HEK293 (cell line): ENCODE results near the gene MAMDC2.

Experiments
- CTCF ChIA-PET: fragments of 350-600 bp; formaldehyde crosslinking; extraction: SDS; loops from one replicate; lab custom pipeline; 2021; ENCODE audit warnings: antibody characterized with exemption; lab: Yijun Ruan, JAX
- POLR2A ChIA-PET: fragments of 300-600 bp; formaldehyde crosslinking; extraction: SDS; loops from one replicate; lab custom pipeline; 2020; ENCODE audit warnings: antibody characterized with exemption, inconsistent platforms; lab: Yijun Ruan, JAX
- H3K27ac ChIP-seq: fragments of 200-500 bp; sonication (Bioruptor generic); 2 replicates; pipeline ENCODE4 v1.5.1; 2014; ENCODE audit warnings: low read depth, low read length, control low read depth, inconsistent platforms; ENCODE audit errors: extremely low read depth
- H3K36me3 ChIP-seq, 2 experiments: fragments of 200-500 bp in 1 of 2; sonication (Bioruptor generic) in 1 of 2; 1 replicate in 1 of 2; 2 replicates in 1 of 2; pipeline ENCODE4 v1.5.1; 2014 to 2017; ENCODE audit warnings: inconsistent platforms in 2 of 2, low read length in 2 of 2; ENCODE audit not compliant: control insufficient read depth in 2 of 2, insufficient read depth in 1 of 2
- H3K4me1 ChIP-seq: fragments of 200-500 bp; sonication (Bioruptor generic); 2 replicates; pipeline ENCODE4 v1.5.1; 2014; ENCODE audit warnings: mild to moderate bottlenecking, low read length, inconsistent platforms; ENCODE audit not compliant: control insufficient read depth, insufficient read depth
- H3K4me3 ChIP-seq: 2 replicates; pipeline ENCODE4 v1.5.1; 2011; ENCODE audit warnings: low read depth, mild to moderate bottlenecking, control low read depth, low read length, moderate library complexity
- H3K9me3 ChIP-seq: fragments of 200-500 bp; sonication (Bioruptor generic); 2 replicates; pipeline ENCODE4 v1.5.1; 2014; ENCODE audit warnings: low read depth, low read length, inconsistent platforms; ENCODE audit not compliant: control insufficient read depth, insufficient read depth
- CTCF ChIP-seq: fragments of 450-650 bp; formaldehyde crosslinking; IDR thresholded peaks from 2 replicates; pipeline ENCODE4 v1.5.1; 2016; ENCODE audit warnings: missing biosample characterization, missing genetic modification characterization
- HOXA7 ChIP-seq: sonication (generic); formaldehyde crosslinking; IDR thresholded peaks from 2 replicates; pipeline ENCODE4 v1.8.1; 2022; ENCODE audit warnings: missing genetic modification reagents, borderline replicate concordance
- OSR2 ChIP-seq: fragments of 450-650 bp; formaldehyde crosslinking; IDR thresholded peaks from 2 replicates; pipeline ENCODE4 v1.5.1; 2016; ENCODE audit warnings: missing biosample characterization, missing genetic modification characterization
- ZBTB6 ChIP-seq: fragments of 450-650 bp; formaldehyde crosslinking; IDR thresholded peaks from 2 replicates; pipeline ENCODE4 v1.5.1; 2017; ENCODE audit warnings: missing biosample characterization, missing genetic modification characterization
- ZNF16 ChIP-seq: fragments of 450-650 bp; formaldehyde crosslinking; IDR thresholded peaks from 2 replicates; pipeline ENCODE4 v1.5.1; 2016; ENCODE audit warnings: low read depth, missing biosample characterization, missing genetic modification characterization
- ZNF19 ChIP-seq: fragments of 450-650 bp; formaldehyde crosslinking; IDR thresholded peaks from 2 replicates; pipeline ENCODE4; 2016; ENCODE audit warnings: missing biosample characterization, missing genetic modification characterization, low read depth
- ZNF223 ChIP-seq: fragments of 450-650 bp; formaldehyde crosslinking; IDR thresholded peaks from 2 replicates; pipeline ENCODE4 v1.5.1; 2016; ENCODE audit warnings: missing biosample characterization, missing genetic modification characterization
- ZNF404 ChIP-seq: fragments of 450-650 bp; formaldehyde crosslinking; IDR thresholded peaks from 2 replicates; pipeline ENCODE4 v1.5.1; 2017; ENCODE audit warnings: missing biosample characterization, missing genetic modification characterization
- ZNF423 ChIP-seq: fragments of 450-650 bp; formaldehyde crosslinking; IDR thresholded peaks from 2 replicates; pipeline ENCODE4 v1.5.1; 2016; ENCODE audit warnings: missing biosample characterization, missing genetic modification characterization
- ZNF501 ChIP-seq: fragments of 450-650 bp; formaldehyde crosslinking; IDR thresholded peaks from 2 replicates; pipeline ENCODE4 v1.5.1; 2016; ENCODE audit warnings: missing biosample characterization, missing genetic modification characterization
- ZNF529 ChIP-seq: fragments of 450-650 bp; formaldehyde crosslinking; IDR thresholded peaks from 2 replicates; pipeline ENCODE4 v1.5.1; 2017; ENCODE audit warnings: missing genetic modification characterization, missing biosample characterization; ENCODE audit not compliant: insufficient replicate concordance
- ZNF530 ChIP-seq: fragments of 450-650 bp; formaldehyde crosslinking; IDR thresholded peaks from 2 replicates; pipeline ENCODE4 v1.5.1; 2016; ENCODE audit warnings: low read depth, missing biosample characterization, missing genetic modification characterization
- ZNF544 ChIP-seq: fragments of 450-650 bp; formaldehyde crosslinking; IDR thresholded peaks from 2 replicates; pipeline ENCODE4 v1.5.0; 2017; ENCODE audit warnings: missing biosample characterization, missing genetic modification characterization
- ZNF548 ChIP-seq: fragments of 450-650 bp; formaldehyde crosslinking; IDR thresholded peaks from 2 replicates; pipeline ENCODE4 v1.5.1; 2016; ENCODE audit warnings: missing biosample characterization, missing genetic modification characterization
- ZNF558 ChIP-seq: fragments of 450-650 bp; formaldehyde crosslinking; IDR thresholded peaks from 2 replicates; pipeline ENCODE4 v1.5.1; 2016; ENCODE audit warnings: missing biosample characterization, missing genetic modification characterization
- ZNF560 ChIP-seq: fragments of 450-650 bp; formaldehyde crosslinking; IDR thresholded peaks from 2 replicates; pipeline ENCODE4 v1.5.1; 2017; ENCODE audit warnings: missing biosample characterization, missing genetic modification characterization, borderline replicate concordance
- ZNF596 ChIP-seq: fragments of 450-650 bp; IDR thresholded peaks from 2 replicates; pipeline ENCODE4 v1.5.0; 2018; ENCODE audit warnings: missing biosample characterization, mild to moderate bottlenecking, missing genetic modification characterization, moderate library complexity
- ZNF610 ChIP-seq: fragments of 450-650 bp; formaldehyde crosslinking; IDR thresholded peaks from 2 replicates; pipeline ENCODE4 v1.5.1; 2016; ENCODE audit warnings: missing biosample characterization, missing genetic modification characterization, borderline replicate concordance
- ZNF645 ChIP-seq: fragments of 450-650 bp; formaldehyde crosslinking; IDR thresholded peaks from 2 replicates; pipeline ENCODE4; 2016; ENCODE audit warnings: missing biosample characterization, missing genetic modification characterization
- ZSCAN5A ChIP-seq: fragments of 450-650 bp; formaldehyde crosslinking; IDR thresholded peaks from 2 replicates; pipeline ENCODE4 v1.5.1; 2016; ENCODE audit warnings: missing biosample characterization, missing genetic modification characterization

Gene MAMDC2

DNA sequence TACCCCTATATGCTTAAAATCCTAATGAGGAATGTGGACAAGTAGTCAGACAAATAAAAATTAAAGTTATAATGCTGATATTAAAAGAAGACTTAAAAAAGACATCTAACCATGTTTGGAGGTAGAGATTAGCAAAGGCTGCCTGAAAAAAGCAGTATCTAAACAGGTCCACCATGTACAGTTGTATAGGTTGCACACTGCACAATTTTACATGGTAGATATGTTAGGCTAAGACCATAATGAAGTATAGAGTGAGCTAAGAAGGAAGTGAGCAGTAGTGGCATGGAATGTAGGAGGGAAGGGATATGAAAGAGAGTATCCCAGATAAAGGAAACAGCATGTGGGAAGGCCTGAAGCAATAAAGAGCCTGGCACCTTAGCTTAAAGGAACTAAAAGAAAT, 51.1 kb downstream of the MAMDC2 start:
- H3K4me3 ChIP-seq, result no peak overlapping the region
- no peaks in the 10 kb centered on the region for H3K36me3 ChIP-seq
- TF ChIP-seq ZNF530 (tag by site-specific recombination), result no peak
- TF ChIP-seq ZSCAN5A, result no peak
- no peak for TF ChIP-seq CTCF (tag by site-specific recombination)
- no peak for TF ChIP-seq ZNF558 (tag by site-specific recombination)
- TF ChIP-seq ZNF529 (tag by site-specific recombination), result no peak
- no peak for TF ChIP-seq ZNF223 (tag by site-specific recombination)
- TF ChIP-seq OSR2 (tag by site-specific recombination), result no peak
- TF ChIP-seq ZNF501 (tag by site-specific recombination), result no peak
- no peak for TF ChIP-seq ZBTB6 (tag by site-specific recombination)
- no peak for TF ChIP-seq ZNF19 (tag by site-specific recombination)
- H3K4me1 ChIP-seq, result peaks cover 3% of the 10 kb centered on the region; the same call in 1 of the 2 replicates
- H3K9me3 ChIP-seq, result no peaks in the 10 kb centered on the region
- ChIA-PET POLR2A (no interaction called here), CTCF (interaction anchor here (0.6 to 12.6 kb wide), 4 partner anchors 8 to 123 kb away, joined by 3 to 121 read pairs (median 6); no protein-coding TSS in a partner anchor)
- H3K27ac ChIP-seq, result no peak overlapping the region

GRCh38 chr9:70097187-70097586, 53.5 kb downstream of the MAMDC2 start:
- Histone ChIP-seq H3K36me3 (no peaks in the 10 kb centered on the region), H3K27ac (no peak overlapping the region), H3K4me1 (0 out of 2 replicates have a peak, but pooled peaks cover 3% of the 10 kb centered on the region), H3K4me3 (no peak overlapping the region), H3K9me3 (no peaks in the 10 kb centered on the region)
- ChIA-PET CTCF (interaction anchor here (12.6 kb wide), 1 partner anchor 14 kb away, joined by 121 read pairs; no protein-coding TSS in a partner anchor), POLR2A (interaction anchor here (0.6 kb wide), 1 partner anchor 124 kb away, joined by 4 read pairs; no protein-coding TSS in a partner anchor)
- no peak for TF ChIP-seq ZNF645 (tag by site-specific recombination)
- TF ChIP-seq ZNF404 (tag by site-specific recombination), result no peak
- TF ChIP-seq ZNF560 (tag by site-specific recombination), result no peak
- TF ChIP-seq CTCF (tag by site-specific recombination), result no peak
- TF ChIP-seq ZNF16, result no peak
- no peak for TF ChIP-seq HOXA7 (CRISPR knock-in tag)
- no peak for TF ChIP-seq ZNF610 (tag by site-specific recombination)
- no peak for TF ChIP-seq ZNF596 (tag by site-specific recombination)
- TF ChIP-seq ZNF423 (tag by site-specific recombination), result no peak
- no peak for TF ChIP-seq ZNF548 (tag by site-specific recombination)
- TF ChIP-seq ZNF544 (tag by site-specific recombination), result no peak
- no peak for TF ChIP-seq ZNF558 (tag by site-specific recombination)
